H1 (cell line): Measurements from ENCODE around the gene VWCE. TPM values are rescaled to one million over a fixed set of nuclear protein-coding genes. Genes with fewer than 3 reads are reported as not detected.
"Not testable (repeated sequence)": the region's sequence is repeated elsewhere in the genome, so short reads cannot be mapped to it uniquely, and the experiment has no call there.

Experiments used
- CTCF ChIA-PET: fragments of 300-600 bp; sonication (Branson Sonifier 250); formaldehyde crosslinking; loops from one replicate; lab custom pipeline; 2021; ENCODE audit not compliant: partially characterized antibody; lab: Charles Lee
- POLR2A ChIA-PET: fragments of 300-600 bp; sonication (Branson Sonifier 250); formaldehyde crosslinking; loops from one replicate; lab custom pipeline; 2021; ENCODE audit warnings: inconsistent platforms; ENCODE audit not compliant: partially characterized antibody; lab: Charles Lee
- DNase-seq, 2 experiments: peaks; one replicate each; pipeline versions ENCODE4 v3.0.0 to v3.0.0-alpha.2; 2010 to 2022; ENCODE audit warnings: low spot score in 2 of 2, low read depth in 1 of 2, mixed read lengths in 1 of 2
- FAIRE-seq: peaks from 2 replicates; lab custom pipeline; 2011; peaks lifted over from hg19 to GRCh38; lab: Jason Lieb, UNC
- H2AFZ ChIP-seq: 2 replicates; pipeline ENCODE4 v1.8.1; 2012; ENCODE audit warnings: low read length, inconsistent platforms
- H2AK5ac ChIP-seq: 2 replicates; pipeline ENCODE4 v1.6.1; 2013; ENCODE audit warnings: low read depth, low read length
- H2BK120ac ChIP-seq: replicated peaks from 2 replicates; pipeline ENCODE3; 2013; ENCODE audit warnings: low read depth, low read length, inconsistent platforms
- H2BK12ac ChIP-seq: 2 replicates; pipeline ENCODE4 v1.6.1; 2013; ENCODE audit warnings: low read depth, low read length
- H2BK15ac ChIP-seq: 2 replicates; pipeline ENCODE4 v1.6.1; 2013; ENCODE audit warnings: low read length
- H2BK20ac ChIP-seq: 2 replicates; pipeline ENCODE4 v1.6.1; 2013; ENCODE audit warnings: low read length
- H2BK5ac ChIP-seq: 2 replicates; pipeline ENCODE4 v1.6.1; 2013; ENCODE audit warnings: low read depth, low read length
- H3K14ac ChIP-seq: 2 replicates; pipeline ENCODE4 v1.6.1; 2013; ENCODE audit warnings: inconsistent platforms; ENCODE audit not compliant: insufficient read length
- H3K18ac ChIP-seq: 2 replicates; pipeline ENCODE4 v1.6.1; 2013; ENCODE audit warnings: low read length; ENCODE audit errors: extremely low read depth
- H3K23ac ChIP-seq: 2 replicates; pipeline ENCODE4 v1.6.1; 2013; ENCODE audit warnings: inconsistent platforms; ENCODE audit not compliant: insufficient read length
- H3K23me2 ChIP-seq: 2 replicates; pipeline ENCODE4 v1.6.1; 2013; ENCODE audit warnings: low read depth, low read length
- H3K27ac ChIP-seq: 2 replicates; pipeline ENCODE4 v1.6.1; 2011; ENCODE audit warnings: low read depth, low read length, inconsistent platforms
- H3K27me3 ChIP-seq, 4 experiments: replicated peaks in 1 of 4; 1 replicate in 1 of 4; 2 replicates in 3 of 4; pipeline versions ENCODE4 v1.6.1 to v1.8.1; 2011 to 2013; ENCODE audit warnings: low read length in 3 of 4, mild to moderate bottlenecking in 3 of 4, inconsistent platforms in 2 of 4, mixed read lengths in 2 of 4, moderate library complexity in 1 of 4; ENCODE audit not compliant: control insufficient read depth in 3 of 4, insufficient read depth in 3 of 4; ENCODE audit errors: extremely low read depth in 1 of 4
- H3K36me3 ChIP-seq, 4 experiments: 2 replicates each; pipeline versions ENCODE4 v1.6.1 to v1.8.1; 2011 to 2013; ENCODE audit warnings: mild to moderate bottlenecking in 4 of 4, low read length in 3 of 4, moderate library complexity in 2 of 4, control low read depth in 1 of 4, inconsistent platforms in 1 of 4; ENCODE audit not compliant: insufficient read depth in 4 of 4, control insufficient read depth in 2 of 4
- H3K4ac ChIP-seq: replicated peaks from 2 replicates; pipeline ENCODE3; 2013; ENCODE audit warnings: low read length, low read depth, mixed read lengths, inconsistent platforms; ENCODE audit not compliant: insufficient read length
- H3K4me1 ChIP-seq, 4 experiments: replicated peaks in 1 of 4; 1 replicate in 1 of 4; 2 replicates in 3 of 4; pipeline versions ENCODE4 v1.6.1 to v1.8.1; 2011 to 2013; ENCODE audit warnings: low read length in 3 of 4, inconsistent platforms in 2 of 4, mixed read lengths in 1 of 4; ENCODE audit not compliant: insufficient read depth in 4 of 4, control insufficient read depth in 3 of 4
- H3K4me2 ChIP-seq, 2 experiments: 2 replicates each; pipeline versions ENCODE4 v1.6.1 to v1.8.1; 2011 to 2013; ENCODE audit warnings: low read depth in 2 of 2, low read length in 2 of 2, control low read depth in 1 of 2, inconsistent platforms in 1 of 2, mild to moderate bottlenecking in 1 of 2; ENCODE audit not compliant: insufficient read depth in 1 of 2
- H3K4me3 ChIP-seq, 4 experiments: fragments of 200-600, 300-600 bp in 1 of 4; sonication (generic), shearing (Covaris generic), sonication (Bioruptor Twin) in 1 of 4; 2 replicates each; pipeline versions ENCODE4 v1.5.1 to v1.8.1; 2011 to 2016; ENCODE audit warnings: low read length in 4 of 4, low read depth in 3 of 4, control low read depth in 2 of 4, inconsistent platforms in 2 of 4, mild to moderate bottlenecking in 2 of 4, mixed read lengths in 1 of 4, moderate library complexity in 1 of 4; ENCODE audit not compliant: insufficient read depth in 2 of 4; ENCODE audit errors: extremely low read depth in 1 of 4
- H3K56ac ChIP-seq: replicated peaks from 2 replicates; pipeline ENCODE3; 2013; ENCODE audit warnings: low read depth, mild to moderate bottlenecking, mixed read lengths, low read length, inconsistent platforms; ENCODE audit not compliant: insufficient read length
- H3K79me1 ChIP-seq: 2 replicates; pipeline ENCODE4 v1.6.1; 2013; ENCODE audit warnings: low read depth, low read length, control low read depth
- H3K79me2 ChIP-seq, 2 experiments: 2 replicates each; pipeline versions ENCODE4 v1.6.1 to v1.8.1; 2012 to 2013; ENCODE audit warnings: low read length in 2 of 2, mild to moderate bottlenecking in 2 of 2, inconsistent platforms in 1 of 2; ENCODE audit not compliant: insufficient read depth in 2 of 2, control insufficient read depth in 1 of 2
- H3K9ac ChIP-seq, 4 experiments: replicated peaks in 1 of 4; 1 replicate in 1 of 4; 2 replicates in 3 of 4; pipeline versions ENCODE4 v1.6.1 to v1.8.1; 2011 to 2013; ENCODE audit warnings: low read depth in 3 of 4, low read length in 3 of 4, control low read depth in 2 of 4, mild to moderate bottlenecking in 2 of 4, moderate library complexity in 2 of 4, inconsistent platforms in 1 of 4; ENCODE audit errors: extremely low read depth in 1 of 4
- H3K9me3 ChIP-seq, 2 experiments: 2 replicates each; pipeline versions ENCODE4 v1.6.1 to v1.8.1; 2012 to 2013; ENCODE audit warnings: mild to moderate bottlenecking in 2 of 2, moderate library complexity in 2 of 2, control low read depth in 1 of 2, inconsistent platforms in 1 of 2, low read depth in 1 of 2, low read length in 1 of 2, mixed read lengths in 1 of 2; ENCODE audit not compliant: insufficient read depth in 2 of 2
- H4K20me1 ChIP-seq, 2 experiments: replicated peaks in 1 of 2; 2 replicates each; pipeline versions ENCODE3 to v1.8.1; 2011 to 2013; ENCODE audit warnings: inconsistent platforms in 2 of 2, low read length in 2 of 2, mild to moderate bottlenecking in 1 of 2; ENCODE audit not compliant: insufficient read depth in 2 of 2, control insufficient read depth in 1 of 2
- H4K5ac ChIP-seq: 2 replicates; pipeline ENCODE4 v1.6.1; 2013; ENCODE audit warnings: low read length, low read depth, mixed read lengths, inconsistent platforms; ENCODE audit not compliant: insufficient read length
- H4K8ac ChIP-seq: 2 replicates; pipeline ENCODE4 v1.8.0; 2013; ENCODE audit warnings: mild to moderate bottlenecking, moderate library complexity, low read length, inconsistent platforms; ENCODE audit not compliant: insufficient read depth; ENCODE audit errors: extremely low read depth
- H4K91ac ChIP-seq: replicated peaks from 2 replicates; pipeline ENCODE3; 2013; ENCODE audit warnings: low read length, mixed read lengths, inconsistent platforms; ENCODE audit not compliant: insufficient read length
- WGBS, 2 experiments: shearing (Covaris generic) in 1 of 2; methylation state at CpG; one replicate each; pipeline versions ENCODE4 v1.1.6 to v1.1.7; 2013 to 2015; ENCODE audit warnings: low lambda C conversion rate in 2 of 2, mixed read lengths in 2 of 2, inconsistent platforms in 1 of 2, low coverage in 1 of 2, missing lambda C conversion rate in 1 of 2; ENCODE audit not compliant: insufficient replicate concordance in 2 of 2, insufficient coverage in 1 of 2, insufficient read length in 1 of 2; ENCODE audit errors: extremely low coverage in 1 of 2, missing lambda C conversion rate in 1 of 2; 5-methylcytosine and 5-hydroxymethylcytosine counted together
- polyA plus RNA-seq, 7 experiments: library from polyadenylated mRNA; depleted of rRNA in 3 of 7; stranded (reverse) in 5 of 7; unstranded in 2 of 7; fragments of >200 nt in 5 of 7; fragments of 200-250 nt in 2 of 7; gene quantifications; 1 replicate in 5 of 7; 2 replicates in 1 of 7; 4 replicates in 1 of 7; pipeline versions ENCODE4 v1.2.1 to v1.2.3, GENCODE V29; 2011 to 2013; ENCODE audit warnings: missing spikeins in 2 of 7, mixed read lengths in 2 of 7
- total RNA-seq: library from RNA; stranded (reverse); fragmentation: NEBNext Ultra II Directional; extraction: Animal tissue kit (Norgen Biotek cat#: 25700); gene quantifications from 2 replicates; pipeline ENCODE4 v1.2.1, GENCODE V29; 2021

The VWCE gene
- total and polyA plus RNA-seq, 2 of the 8 experiments (the other 6 are each of a cell fraction or from before 2014, with no cell fraction given) = 9.5 to 12.3 TPM

DNA sequence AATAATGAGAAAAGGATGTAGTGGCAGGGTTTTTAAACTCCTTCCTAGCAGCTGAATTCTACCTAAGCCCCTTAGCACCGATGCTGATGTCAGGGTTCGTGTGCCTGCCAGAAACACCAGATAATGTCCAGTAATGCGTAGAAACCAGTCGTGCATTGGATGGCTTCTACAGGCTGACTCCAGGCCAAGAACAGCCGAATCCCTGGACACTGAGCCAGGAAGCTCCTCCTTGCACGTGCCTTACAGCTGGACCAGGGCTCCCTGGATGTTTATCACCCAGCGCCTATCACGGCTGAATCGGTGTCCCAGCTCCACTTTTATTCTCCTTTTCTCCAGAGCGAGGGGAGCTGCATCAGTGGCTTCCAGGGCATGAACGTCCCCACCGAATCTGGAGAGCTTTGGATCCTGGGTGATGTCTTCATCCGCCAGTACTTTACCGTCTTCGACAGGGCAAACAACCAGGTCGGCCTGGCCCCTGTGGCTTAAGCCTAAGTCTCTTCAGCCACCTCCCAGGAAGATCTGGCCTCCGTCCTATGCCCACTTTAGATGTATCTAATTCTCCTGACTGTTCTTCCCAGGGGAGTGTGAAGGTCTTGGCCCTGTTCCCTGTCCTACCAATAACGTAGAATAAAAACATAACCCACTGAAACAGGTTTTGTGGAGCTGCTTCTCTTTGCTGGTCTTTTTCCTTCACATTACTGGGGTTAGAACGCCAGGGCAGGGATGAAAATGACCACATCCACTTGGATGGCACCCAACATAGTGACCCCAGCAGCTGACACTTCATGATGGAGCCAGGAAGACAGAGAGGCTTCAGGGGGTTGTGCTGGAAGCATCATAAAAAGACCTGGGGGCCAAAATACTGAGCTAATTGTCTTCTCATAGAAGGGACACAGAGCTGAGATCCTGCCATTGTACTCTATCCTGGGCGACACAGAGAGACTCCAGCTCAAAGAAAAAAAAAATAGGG is 44.0 kb downstream of the VWCE start:
- not testable (repeated sequence) for H3K23me2 ChIP-seq, H2BK20ac ChIP-seq, H3K9ac ChIP-seq, H3K4me1 ChIP-seq, H3K4me3 ChIP-seq, FAIRE-seq, H3K56ac ChIP-seq, H3K36me3 ChIP-seq, H3K79me2 ChIP-seq, H2BK5ac ChIP-seq, H4K8ac ChIP-seq, H3K79me1 ChIP-seq, H2BK12ac ChIP-seq, H3K4ac ChIP-seq, H2AFZ ChIP-seq, DNase-seq, H2AK5ac ChIP-seq, H3K18ac ChIP-seq, H3K27me3 ChIP-seq, H3K9me3 ChIP-seq, H4K5ac ChIP-seq, H4K20me1 ChIP-seq, H3K14ac ChIP-seq, H3K23ac ChIP-seq, H3K4me2 ChIP-seq, H2BK120ac ChIP-seq, H4K91ac ChIP-seq, H2BK15ac ChIP-seq, H3K27ac ChIP-seq
- 93% methylated on average over 20 of the region's 20 CpGs; no CpG with 5 or more reads in 1 of the 2 experiments for WGBS, 2 experiments
- POLR2A ChIA-PET = interaction anchor here (1.4 kb wide), 1 partner anchor 46 kb away, joined by 3 read pairs; no protein-coding TSS in a partner anchor
- CTCF ChIA-PET = interaction anchor here (0.6 to 4.8 kb wide), 5 partner anchors 12 to 134 kb away, joined by 3 to 19 read pairs (median 4); no protein-coding TSS in a partner anchor
